Measurements from ENCODE around the gene TOGARAM2. TPM values are rescaled to one million over a fixed set of nuclear protein-coding genes. Genes with fewer than 3 reads are reported as not detected.

Gene TOGARAM2
- total RNA-seq, 4 donors from 2014 or later = 6.0 to 35.0 (median 19.5) TPM

- TF ChIP-seq, protein P1, sequence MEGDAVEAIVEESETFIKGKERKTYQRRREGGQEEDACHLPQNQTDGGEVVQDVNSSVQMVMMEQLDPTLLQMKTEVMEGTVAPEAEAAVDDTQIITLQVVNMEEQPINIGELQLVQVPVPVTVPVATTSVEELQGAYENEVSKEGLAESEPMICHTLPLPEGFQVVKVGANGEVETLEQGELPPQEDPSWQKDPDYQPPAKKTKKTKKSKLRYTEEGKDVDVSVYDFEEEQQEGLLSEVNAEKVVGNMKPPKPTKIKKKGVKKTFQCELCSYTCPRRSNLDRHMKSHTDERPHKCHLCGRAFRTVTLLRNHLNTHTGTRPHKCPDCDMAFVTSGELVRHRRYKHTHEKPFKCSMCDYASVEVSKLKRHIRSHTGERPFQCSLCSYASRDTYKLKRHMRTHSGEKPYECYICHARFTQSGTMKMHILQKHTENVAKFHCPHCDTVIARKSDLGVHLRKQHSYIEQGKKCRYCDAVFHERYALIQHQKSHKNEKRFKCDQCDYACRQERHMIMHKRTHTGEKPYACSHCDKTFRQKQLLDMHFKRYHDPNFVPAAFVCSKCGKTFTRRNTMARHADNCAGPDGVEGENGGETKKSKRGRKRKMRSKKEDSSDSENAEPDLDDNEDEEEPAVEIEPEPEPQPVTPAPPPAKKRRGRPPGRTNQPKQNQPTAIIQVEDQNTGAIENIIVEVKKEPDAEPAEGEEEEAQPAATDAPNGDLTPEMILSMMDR (IDR thresholded peaks at IDR 0.05) = no peak
- TF ChIP-seq POLR2A (IDR thresholded peaks at IDR 0.05) = no peak
- TF ChIP-seq EP300 (IDR thresholded peaks at IDR 0.05) = no peak
- Histone ChIP-seq H3K27me3 (no peaks in the 10 kb centered on the region), H3K9me3 (no peaks in the 10 kb centered on the region), H3K4me1 (peaks cover 0 to 7% (median 0%) of the 10 kb centered on the region in 4 donors), H3K36me3 (no peaks in the 10 kb centered on the region), H3K27ac (no peak overlapping the region), H3K4me3 (no peak overlapping the region)
- 72 to 75% methylated on average over 4 of the region's 4 CpGs for WGBS, 2 donors
- no peak for DNase-seq (ENCODE audit: low spot score in 2 of 2)
Measured at GRCh38 chr2:29039718-29040480, 58.8 kb downstream of the TOGARAM2 start.

DNA sequence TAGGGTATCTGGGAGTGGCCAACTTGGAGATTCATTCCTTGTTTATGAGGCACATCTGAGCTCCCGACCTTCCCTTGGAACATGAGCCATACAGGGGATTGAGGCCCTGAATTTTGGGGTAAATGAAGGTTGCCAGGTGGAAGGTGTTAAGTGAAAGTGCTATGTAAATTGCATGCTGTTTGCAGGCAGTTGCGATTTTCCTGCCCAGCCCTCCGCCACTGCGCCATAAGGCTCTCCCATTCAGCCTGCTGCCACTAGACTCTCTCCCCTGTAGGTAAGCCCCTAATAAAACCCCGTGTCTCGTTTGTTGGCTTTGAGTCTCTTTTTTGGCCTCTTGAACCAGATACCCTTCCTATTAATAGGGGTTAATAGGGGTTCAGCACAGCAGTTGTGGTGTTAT lies 59.5 kb downstream of the TOGARAM2 start:
- TF ChIP-seq POLR2A (IDR thresholded peaks at IDR 0.05) = no peak
- no peak for TF ChIP-seq EP300 (IDR thresholded peaks at IDR 0.05)
- TF ChIP-seq, protein P1 (IDR thresholded peaks at IDR 0.05) = no peak
- 69 to 78% methylated on average over 6 of the region's 6 CpGs for WGBS, 2 donors
- Histone ChIP-seq H3K4me1 (peaks cover 0 to 7% (median 0%) of the 10 kb centered on the region in 4 donors), H3K36me3 (no peaks in the 10 kb centered on the region), H3K4me3 (no peak overlapping the region), H3K27ac (no peak overlapping the region), H3K9me3 (no peaks in the 10 kb centered on the region), H3K27me3 (no peaks in the 10 kb centered on the region)
- DNase-seq (ENCODE audit: low spot score in 2 of 2) = no peak

- WGBS, 2 donors = 88 to 98% methylated on average over 9 of the region's 9 CpGs
- H3K4me3 ChIP-seq = no peak overlapping the region
- no peak for TF ChIP-seq EP300 (IDR thresholded peaks at IDR 0.05)
- TF ChIP-seq, protein P1 (IDR thresholded peaks at IDR 0.05) = no peak
- no peak for TF ChIP-seq POLR2A (IDR thresholded peaks at IDR 0.05)
- DNase-seq (ENCODE audit: low spot score in 2 of 2) = no peak
- no peaks in the 10 kb centered on the region for H3K9me3 ChIP-seq
- H3K4me1 ChIP-seq = peaks cover 0 to 7% (median 0%) of the 10 kb centered on the region in 4 donors
- H3K36me3 ChIP-seq = no peaks in the 10 kb centered on the region
- no peaks in the 10 kb centered on the region for H3K27me3 ChIP-seq
- H3K27ac ChIP-seq = no peak overlapping the region
Measured at GRCh38 chr2:29041161-29041660, 60.1 kb downstream of the TOGARAM2 start.

DNA sequence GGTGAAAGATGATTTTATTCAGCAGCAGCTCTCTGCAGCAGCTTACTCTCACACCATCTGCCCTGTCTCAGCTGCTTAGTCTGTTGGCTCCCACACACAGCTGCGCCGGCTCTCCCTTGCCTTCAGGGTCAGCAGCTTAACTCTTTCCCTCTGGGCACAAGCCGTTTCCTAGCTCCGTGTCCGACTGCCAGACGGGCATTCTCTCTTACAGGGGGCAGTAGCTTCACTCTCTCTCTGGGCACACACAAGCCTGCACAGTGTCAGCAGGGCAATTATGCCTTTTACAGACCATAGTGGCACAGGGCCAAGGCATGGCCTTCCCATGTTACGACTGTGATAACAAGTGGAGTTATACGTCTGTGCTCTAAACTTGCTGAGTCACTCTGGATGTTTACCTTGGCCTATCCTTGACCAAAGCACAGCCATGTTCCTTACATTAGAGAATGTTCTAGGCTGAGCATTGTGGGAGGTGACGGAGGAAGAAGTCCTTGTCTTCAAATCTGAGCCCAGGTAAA lies 61.5 kb downstream of the TOGARAM2 start:
- H3K27ac ChIP-seq = no peak overlapping the region
- H3K27me3 ChIP-seq = no peaks in the 10 kb centered on the region
- no peak for TF ChIP-seq EP300 (IDR thresholded peaks at IDR 0.05)
- no peak for TF ChIP-seq POLR2A (IDR thresholded peaks at IDR 0.05)
- TF ChIP-seq, protein P1 (IDR thresholded peaks at IDR 0.05) = no peak
- no peak for DNase-seq (ENCODE audit: low spot score in 2 of 2)
- peaks cover 0 to 7% (median 0%) of the 10 kb centered on the region in 3 donors for H3K36me3 ChIP-seq
- H3K4me1 ChIP-seq = peaks cover 0 to 7% (median 0%) of the 10 kb centered on the region in 4 donors
- H3K9me3 ChIP-seq = no peaks in the 10 kb centered on the region
- 30 to 51% methylated on average over 9 of the region's 9 CpGs for WGBS, 2 donors
- H3K4me3 ChIP-seq = no peak overlapping the region

DNA sequence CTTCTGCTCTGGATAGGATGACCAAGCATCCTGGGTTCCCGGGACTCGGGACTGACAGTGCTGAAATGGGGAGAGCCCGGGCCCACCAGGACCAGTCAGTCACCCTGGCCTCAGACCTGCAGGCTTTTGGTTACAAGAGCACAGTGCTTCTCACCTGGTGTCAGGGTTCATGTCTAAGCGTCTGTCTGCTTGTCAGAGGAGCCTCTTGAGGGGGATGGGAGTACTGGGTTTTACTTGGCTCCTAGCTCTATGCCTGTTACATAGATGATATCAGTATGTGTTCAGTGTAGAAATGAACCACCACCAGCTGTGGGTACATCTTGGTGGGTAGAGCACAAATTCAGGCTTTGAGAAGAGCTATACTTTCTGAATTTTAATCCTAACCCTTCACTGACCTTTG lies 63.4 kb downstream of the TOGARAM2 start:
- TF ChIP-seq EP300 (IDR thresholded peaks at IDR 0.05) (no peak), POLR2A (IDR thresholded peaks at IDR 0.05) (no peak)
- TF ChIP-seq, protein P1 (IDR thresholded peaks at IDR 0.05) = no peak
- Histone ChIP-seq H3K9me3 (no peaks in the 10 kb centered on the region), H3K4me1 (peaks cover 0 to 7% (median 0%) of the 10 kb centered on the region in 4 donors), H3K27me3 (no peaks in the 10 kb centered on the region), H3K36me3 (peaks cover 0 to 7% (median 0%) of the 10 kb centered on the region in 3 donors), H3K4me3 (no peak overlapping the region), H3K27ac (no peak overlapping the region)
- 91 to 98% methylated on average over 2 to 4 of the region's 4 CpGs for WGBS, 2 donors
- DNase-seq (ENCODE audit: low spot score in 2 of 2) = no peak
